GM18502 (cell line): ENCODE measurements around the gene ASH1L.
A peak's percentile ranks its signal among the peaks of the same experiment; 100 is the strongest.
"Not testable (repeated sequence)": the region's sequence is repeated elsewhere in the genome, so short reads cannot be mapped to it uniquely, and the experiment has no call there.

Experiments
- ATAC-seq: cut with Tn5 transposase; IDR thresholded peaks from one replicate; pipeline ENCODE4 v1.9.1; 2021; ENCODE audit warnings: mild to moderate bottlenecking; ENCODE audit not compliant: unreplicated experiment, poor library complexity

Gene ASH1L

GRCh38 chr1:155563377-155564022, 897 bp upstream of the ASH1L start:
- ATAC-seq = not testable (repeated sequence)

GRCh38 chr1:155561779-155562580, 623 bp downstream of the ASH1L start:
- peak; percentile 35 for ATAC-seq

- ATAC-seq = no peak
These were observed 6.7 kb downstream of the ASH1L start for GRCh38 chr1:155555915-155556314.

GRCh38 chr1:155553349-155553748, 9.3 kb downstream of the ASH1L start:
- no peak for ATAC-seq

GRCh38 chr1:155548706-155549105, 13.9 kb downstream of the ASH1L start:
- no peak for ATAC-seq

- no peak for ATAC-seq
These were observed 22.4 kb downstream of the ASH1L start for GRCh38 chr1:155540000-155540874.

GRCh38 chr1:155537193-155537592, 25.4 kb downstream of the ASH1L start:
- no peak for ATAC-seq

- no peak for ATAC-seq
These were observed 31.0 kb downstream of the ASH1L start for GRCh38 chr1:155531624-155532023.

GRCh38 chr1:155529929-155530328, 32.7 kb downstream of the ASH1L start:
- peak; percentile 42 for ATAC-seq

GRCh38 chr1:155529109-155529508, 33.5 kb downstream of the ASH1L start:
- peak; percentile 28 for ATAC-seq

- ATAC-seq = no peak
These were observed 34.9 kb downstream of the ASH1L start for GRCh38 chr1:155527677-155528076.

GRCh38 chr1:155526356-155526755, 36.2 kb downstream of the ASH1L start:
- ATAC-seq = no peak

- no peak for ATAC-seq
These were observed 40.5 kb downstream of the ASH1L start for GRCh38 chr1:155522069-155522468.

- no peak for ATAC-seq
These were observed 44.1 kb downstream of the ASH1L start for GRCh38 chr1:155518484-155518883.

- no peak for ATAC-seq
These were observed 47.9 kb downstream of the ASH1L start for GRCh38 chr1:155514582-155515187.

- no peak for ATAC-seq
These were observed 49.2 kb downstream of the ASH1L start for GRCh38 chr1:155513300-155513916.

- not testable (repeated sequence) for ATAC-seq
These were observed 51.2 kb downstream of the ASH1L start for GRCh38 chr1:155511385-155511784.

GRCh38 chr1:155509064-155509463, 53.5 kb downstream of the ASH1L start:
- ATAC-seq = no peak

GRCh38 chr1:155507945-155508344, 54.7 kb downstream of the ASH1L start:
- ATAC-seq = no peak

- not testable (repeated sequence) for ATAC-seq
These were observed 56.6 kb downstream of the ASH1L start for GRCh38 chr1:155505963-155506362.
